ENCODE results near the gene LRMDA. TPM values are rescaled to one million over a fixed set of nuclear protein-coding genes. Genes with fewer than 3 reads are reported as not detected.

The LRMDA gene
- total and polyA plus RNA-seq, 10 of the 15 experiments (the other 5 are each of a cell fraction or from before 2014, with no cell fraction given): 0.07 to 0.54 (median 0.29) TPM; not detected in 4

DNA sequence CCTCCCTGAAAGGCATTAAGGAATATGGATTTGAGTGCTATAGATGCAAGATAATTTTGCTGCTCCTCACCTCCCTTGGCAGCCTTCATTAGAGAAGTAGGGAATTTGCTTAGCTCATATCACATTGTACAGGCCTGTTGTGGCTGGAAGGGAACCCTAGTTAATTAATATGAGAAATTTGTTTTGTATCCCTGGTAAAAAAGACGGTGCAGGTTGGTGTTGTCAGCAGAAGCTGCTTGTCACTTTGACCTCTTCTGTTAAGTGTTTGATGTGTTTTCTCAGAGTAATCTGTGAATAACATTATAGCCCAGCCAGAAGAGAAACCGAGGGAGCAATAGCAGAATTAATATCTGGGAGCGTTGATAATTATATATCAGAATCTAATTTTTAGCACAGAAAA is 278.4 kb downstream of the LRMDA start:
- ChIA-PET CTCF (no interaction called here), SMC1A (ENCODE audit: uncharacterized antibody, unreplicated experiment) (interaction anchor here (1.0 kb wide), 1 partner anchor 65 kb away, joined by 3 read pairs; no protein-coding TSS in a partner anchor), POLR2A (no interaction called here), RAD21 (ENCODE audit: unreplicated experiment) (interaction anchor here (1.4 kb wide), 1 partner anchor 55 kb away, joined by 5 read pairs; no protein-coding TSS in a partner anchor)
- in situ Hi-C loops (cut with MboI): no loop called here
- Histone ChIP-seq H3K4me1 (ENCODE audit: control insufficient read depth, insufficient read depth, low read length) (no peaks in the 10 kb centered on the region), H2AFZ (ENCODE audit: control insufficient read depth, low read depth, low read length) (no peak overlapping the region), H3K36me3 (ENCODE audit: control insufficient read depth in 2 of 2, insufficient read depth in 2 of 2, low read length in 1 of 2) (no peaks in the 10 kb centered on the region), H4K20me1 (ENCODE audit: control insufficient read depth, insufficient read depth) (no peaks in the 10 kb centered on the region), H3K4me3 (no peak overlapping the region), H3K4me2 (ENCODE audit: control insufficient read depth, insufficient read depth) (no peak overlapping the region), H3K27ac (ENCODE audit: control insufficient read depth, insufficient read depth) (no peak overlapping the region), H3K27me3 (replicated peaks in 1 of 2; ENCODE audit: control insufficient read depth in 2 of 2, insufficient read depth in 2 of 2, low read length in 1 of 2) (no peaks in the 10 kb centered on the region; a peak in 2 of 4 replicates), H3K9ac (ENCODE audit: control insufficient read depth, insufficient read depth, low read length) (no peak overlapping the region), H3K9me3 (replicated peaks; ENCODE audit: control insufficient read depth, insufficient read depth, low read length) (no peaks in the 10 kb centered on the region), H3K79me2 (ENCODE audit: control insufficient read depth, insufficient read depth, low read length) (no peaks in the 10 kb centered on the region)
- no peak for ATAC-seq
- BruUV-seq (replicated peaks): no TSS peak
- no peak for TF ChIP-seq SMC3 (IDR thresholded peaks at IDR 0.05; ENCODE audit: borderline replicate concordance, low read length)
- no peak for TF ChIP-seq CBX5 (IDR thresholded peaks at IDR 0.05; ENCODE audit: low read depth)
- TF ChIP-seq ATF2 (IDR thresholded peaks at IDR 0.05; ENCODE audit: low read length): no peak
- TF ChIP-seq NFYA (IDR thresholded peaks at IDR 0.05; ENCODE audit: borderline replicate concordance, low read depth, low read length): no peak
- TF ChIP-seq, protein P1, sequence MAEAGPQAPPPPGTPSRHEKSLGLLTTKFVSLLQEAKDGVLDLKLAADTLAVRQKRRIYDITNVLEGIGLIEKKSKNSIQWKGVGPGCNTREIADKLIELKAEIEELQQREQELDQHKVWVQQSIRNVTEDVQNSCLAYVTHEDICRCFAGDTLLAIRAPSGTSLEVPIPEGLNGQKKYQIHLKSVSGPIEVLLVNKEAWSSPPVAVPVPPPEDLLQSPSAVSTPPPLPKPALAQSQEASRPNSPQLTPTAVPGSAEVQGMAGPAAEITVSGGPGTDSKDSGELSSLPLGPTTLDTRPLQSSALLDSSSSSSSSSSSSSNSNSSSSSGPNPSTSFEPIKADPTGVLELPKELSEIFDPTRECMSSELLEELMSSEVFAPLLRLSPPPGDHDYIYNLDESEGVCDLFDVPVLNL (IDR thresholded peaks at IDR 0.05; ENCODE audit: low read depth, low read length): no peak
- TF ChIP-seq ZNF622 (IDR thresholded peaks at IDR 0.05): no peak
- no peak for TF ChIP-seq YY1 (IDR thresholded peaks at IDR 0.05; ENCODE audit: low read depth, low read length)
- DNase-seq (ENCODE audit: low read depth, low spot score): no peak
- intact Hi-C loops (cut with micrococcal nuclease; ENCODE audit: unreplicated experiment): no loop called here
- no peak for FAIRE-seq
- WGBS (ENCODE audit: insufficient coverage, insufficient replicate concordance, low lambda C conversion rate, missing lambda C conversion rate): 22% methylated on average over 3 of the region's 3 CpGs

All from GM12878 (cell line).